HEK293T (cell line): ENCODE results near the gene TINAGL1.

Source experiments
- BHLHE40 ChIP-seq: fragments of 450-650 bp; IDR thresholded peaks from 2 replicates; pipeline ENCODE4 v1.6.1; 2016; ENCODE audit warnings: mild to moderate bottlenecking, moderate library complexity, borderline replicate concordance
- CTBP1 ChIP-seq: fragments of 450-650 bp; IDR thresholded peaks from 2 replicates; pipeline ENCODE4 v1.6.1; 2016; ENCODE audit warnings: borderline replicate concordance
- FOXK2 ChIP-seq: fragments of 450-650 bp; IDR thresholded peaks from 2 replicates; pipeline ENCODE4 v1.6.1; 2016; ENCODE audit warnings: mild to moderate bottlenecking
- L3MBTL2 ChIP-seq: fragments of 450-650 bp; conservative IDR thresholded peaks from 2 replicates; pipeline ENCODE4 v1.6.1; 2016; ENCODE audit warnings: mild to moderate bottlenecking
- TARDBP ChIP-seq: fragments of 450-650 bp; IDR thresholded peaks from 2 replicates; pipeline ENCODE4 v1.6.1; 2016
- ZNF384 ChIP-seq: fragments of 450-650 bp; IDR thresholded peaks from 2 replicates; pipeline ENCODE4 v1.6.1; 2016

DNA sequence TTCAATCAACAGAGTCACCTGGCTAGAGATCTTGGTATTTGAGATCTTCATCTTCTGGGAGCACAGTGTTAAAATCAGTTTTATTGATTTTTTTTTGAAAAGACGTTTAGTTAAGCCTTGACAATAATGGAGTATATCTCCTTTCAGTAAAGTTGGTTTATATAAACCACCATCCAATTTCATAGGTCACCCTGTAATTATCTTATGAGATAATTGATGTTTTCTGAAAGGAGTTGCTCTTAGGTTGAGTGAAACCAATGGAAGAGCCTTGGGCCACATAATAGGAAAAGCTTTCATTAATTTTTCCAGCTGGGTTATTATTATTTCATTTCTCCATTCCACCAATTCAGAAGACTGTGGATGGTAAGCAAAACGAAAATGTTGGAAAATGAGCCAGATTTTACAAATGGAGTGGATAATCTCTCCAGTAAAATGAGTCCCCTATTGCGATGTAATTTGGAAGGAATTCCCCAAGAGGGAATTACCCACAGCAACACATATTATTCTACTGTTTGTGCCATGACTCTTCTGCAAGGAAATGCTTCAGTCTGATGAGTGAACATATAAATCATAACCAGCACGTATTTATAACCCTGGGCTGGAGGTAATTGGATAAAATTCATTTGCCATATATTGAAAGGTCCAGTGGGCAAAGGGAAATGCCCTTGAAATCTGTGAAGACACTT is 46.2 kb upstream of the TINAGL1 start:
- no peak for TF ChIP-seq TARDBP
- TF ChIP-seq BHLHE40: no peak
- no peak for TF ChIP-seq ZNF384
- TF ChIP-seq CTBP1: no peak
- no peak for TF ChIP-seq FOXK2
- no peak for TF ChIP-seq L3MBTL2
